A673 (cell line): ENCODE results near the gene APBB2. TPM values are rescaled to one million over a fixed set of nuclear protein-coding genes. Genes with fewer than 3 reads are reported as not detected.

Experiments
- BruUV-seq: library from RNA; stranded (reverse); fragments of 400-500 nt; replicated peaks from 2 replicates; lab custom pipeline; 2021; lab: Mats Ljungman, UMichigan
- CTCF ChIA-PET: fragments of 300-600 bp; sonication (Branson Sonifier 250); formaldehyde crosslinking; loops from one replicate; lab custom pipeline; 2022; ENCODE audit warnings: antibody characterized with exemption; lab: Charles Lee
- POLR2A ChIA-PET: fragments of 300-600 bp; sonication (Branson Sonifier 250); formaldehyde crosslinking; loops from one replicate; lab custom pipeline; 2022; ENCODE audit warnings: antibody characterized with exemption; ENCODE audit not compliant: low non-redundant PET; lab: Charles Lee
- DNase-seq: peaks from one replicate; pipeline ENCODE4 v3.0.0-alpha.2; 2015; ENCODE audit warnings: low spot score
- H3K27ac ChIP-seq: fragments of 200-600 bp; sonication (generic); 2 replicates; pipeline ENCODE4 v1.5.1; 2016; ENCODE audit warnings: mixed run types, low read depth, mild to moderate bottlenecking, mixed read lengths, antibody characterized with exemption, low read length; ENCODE audit not compliant: poor library complexity, severe bottlenecking
- H3K27me3 ChIP-seq: fragments of 200-600 bp; sonication (generic); replicated peaks from 2 replicates; pipeline ENCODE4 v1.6.1; 2017; ENCODE audit warnings: mixed run types, low read depth, mild to moderate bottlenecking, mixed read lengths, antibody characterized with exemption, low read length; ENCODE audit not compliant: insufficient read depth, poor library complexity
- H3K36me3 ChIP-seq: fragments of 200-600 bp; sonication (generic); 2 replicates; pipeline ENCODE4 v1.6.1; 2016; ENCODE audit warnings: mixed run types, mild to moderate bottlenecking, mixed read lengths, antibody characterized with exemption, low read length; ENCODE audit not compliant: insufficient read depth, poor library complexity, severe bottlenecking
- H3K4me1 ChIP-seq: fragments of 200-600 bp; sonication (generic); 2 replicates; pipeline ENCODE4 v1.6.1; 2017; ENCODE audit warnings: mixed run types, mild to moderate bottlenecking, mixed read lengths, antibody characterized with exemption, low read length; ENCODE audit not compliant: insufficient read depth, poor library complexity, severe bottlenecking
- H3K4me3 ChIP-seq: fragments of 200-600 bp; sonication (generic); 2 replicates; pipeline ENCODE4 v1.5.1; 2016; ENCODE audit warnings: low read depth, mixed run types, mild to moderate bottlenecking, mixed read lengths, low read length; ENCODE audit not compliant: poor library complexity, severe bottlenecking
- H3K9me3 ChIP-seq: fragments of 200-600 bp; sonication (generic); 2 replicates; pipeline ENCODE4 v1.6.1; 2016; ENCODE audit warnings: mixed run types, low read depth, mild to moderate bottlenecking, mixed read lengths, antibody characterized with exemption, low read length; ENCODE audit not compliant: poor library complexity, severe bottlenecking
- EZH2 ChIP-seq: fragments of 200-600 bp; sonication (generic); IDR thresholded peaks from 2 replicates; pipeline ENCODE4 v1.6.1; 2017; ENCODE audit warnings: borderline replicate concordance, low read depth, mild to moderate bottlenecking, mixed read lengths, antibody characterized with exemption, low read length; ENCODE audit not compliant: poor library complexity, severe bottlenecking
- intact Hi-C: fragments of 100-400 bp; cut with micrococcal nuclease; formaldehyde crosslinking; loops from one replicate; pipeline ENCODE4 v1.10.0; 2022; ENCODE audit not compliant: unreplicated experiment
- total RNA-seq: library from RNA; stranded (reverse); gene quantifications from 2 replicates; pipeline ENCODE4 v1.2.3, GENCODE V29; 2021
- TF ChIP-seq, protein P1 (sequence below): fragments of 300-800, 200-600 bp; sonication (generic); conservative IDR thresholded peaks from 2 replicates; pipeline ENCODE4 v1.5.1; 2017; ENCODE audit warnings: low read depth, mild to moderate bottlenecking, antibody characterized with exemption, low read length, moderate library complexity, mixed read lengths

The APBB2 gene
- total RNA-seq, 1 experiment from 2014 or later = 10.3 TPM

DNA sequence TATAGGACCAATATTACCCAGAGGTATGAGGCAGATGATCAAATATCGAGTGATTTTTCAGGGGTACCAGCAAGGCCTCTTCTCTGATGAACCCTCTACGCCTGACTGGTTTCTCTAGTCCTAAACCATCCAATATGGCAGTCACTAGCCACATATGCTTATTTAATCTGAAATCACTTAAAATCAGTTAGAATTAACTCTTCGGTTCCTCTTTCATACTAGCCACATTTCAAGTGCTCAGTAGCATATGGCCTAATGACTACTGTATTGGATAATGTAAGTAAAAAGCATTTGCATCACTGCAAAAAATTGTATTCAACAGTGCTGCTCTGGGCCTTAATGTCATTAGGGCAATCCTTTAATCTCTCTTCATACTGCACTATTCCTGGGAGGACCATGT is 4.4 kb upstream of the APBB2 start:
- Histone ChIP-seq H3K27me3 (peaks cover 3% of the 10 kb centered on the region), H3K27ac (no peak overlapping the region), H3K4me1 (peaks cover 11% of the 10 kb centered on the region), H3K4me3 (no peak overlapping the region), H3K9me3 (no peaks in the 10 kb centered on the region), H3K36me3 (no peaks in the 10 kb centered on the region)
- TF ChIP-seq, protein P1, sequence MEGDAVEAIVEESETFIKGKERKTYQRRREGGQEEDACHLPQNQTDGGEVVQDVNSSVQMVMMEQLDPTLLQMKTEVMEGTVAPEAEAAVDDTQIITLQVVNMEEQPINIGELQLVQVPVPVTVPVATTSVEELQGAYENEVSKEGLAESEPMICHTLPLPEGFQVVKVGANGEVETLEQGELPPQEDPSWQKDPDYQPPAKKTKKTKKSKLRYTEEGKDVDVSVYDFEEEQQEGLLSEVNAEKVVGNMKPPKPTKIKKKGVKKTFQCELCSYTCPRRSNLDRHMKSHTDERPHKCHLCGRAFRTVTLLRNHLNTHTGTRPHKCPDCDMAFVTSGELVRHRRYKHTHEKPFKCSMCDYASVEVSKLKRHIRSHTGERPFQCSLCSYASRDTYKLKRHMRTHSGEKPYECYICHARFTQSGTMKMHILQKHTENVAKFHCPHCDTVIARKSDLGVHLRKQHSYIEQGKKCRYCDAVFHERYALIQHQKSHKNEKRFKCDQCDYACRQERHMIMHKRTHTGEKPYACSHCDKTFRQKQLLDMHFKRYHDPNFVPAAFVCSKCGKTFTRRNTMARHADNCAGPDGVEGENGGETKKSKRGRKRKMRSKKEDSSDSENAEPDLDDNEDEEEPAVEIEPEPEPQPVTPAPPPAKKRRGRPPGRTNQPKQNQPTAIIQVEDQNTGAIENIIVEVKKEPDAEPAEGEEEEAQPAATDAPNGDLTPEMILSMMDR = no peak
- no peak for TF ChIP-seq EZH2
- no TSS peak for BruUV-seq
- CTCF ChIA-PET = no interaction called here
- intact Hi-C loops = loop anchor here (5.0 kb wide), 2 partner anchors 39 to 481 kb away; partner anchors contain the start of gene UCHL1
- no peak for DNase-seq
- POLR2A ChIA-PET = interaction anchor here (0.6 kb wide), 1 partner anchor 46 kb away, joined by 3 read pairs; no protein-coding TSS in a partner anchor

DNA sequence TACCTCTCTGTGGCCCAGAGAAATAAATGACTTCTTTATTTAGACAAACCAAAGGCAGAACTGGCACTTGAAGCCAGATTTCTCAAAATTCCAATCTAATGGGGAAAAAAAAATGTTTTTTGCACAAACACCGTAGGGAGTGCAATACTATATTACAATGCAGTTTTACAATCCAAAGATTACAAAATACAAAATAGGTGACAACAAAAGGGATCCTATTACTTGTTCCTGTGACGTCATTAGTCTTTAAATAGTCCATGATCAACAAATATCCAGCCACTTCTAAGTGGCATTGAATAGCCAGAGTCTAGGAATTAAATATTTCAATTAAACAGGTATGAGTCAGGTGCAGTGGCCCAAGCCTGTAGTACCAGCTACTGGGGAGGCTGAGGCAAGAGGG is 3.0 kb upstream of the APBB2 start:
- TF ChIP-seq, protein P1 = no peak
- no peak for TF ChIP-seq EZH2
- POLR2A ChIA-PET = no interaction called here
- no peak overlapping the region for H3K4me3 ChIP-seq
- CTCF ChIA-PET = interaction anchor here (0.5 kb wide), 1 partner anchor 206 kb away, joined by 3 read pairs; no protein-coding TSS in a partner anchor
- H3K27ac ChIP-seq = no peak overlapping the region
- no TSS peak for BruUV-seq
- peaks cover 10% of the 10 kb centered on the region for H3K27me3 ChIP-seq
- intact Hi-C loops = loop anchor here (5.0 kb wide), 2 partner anchors 40 to 480 kb away; partner anchors contain the start of gene UCHL1
- H3K36me3 ChIP-seq = no peaks in the 10 kb centered on the region
- no peak for DNase-seq
- peaks cover 21% of the 10 kb centered on the region for H3K4me1 ChIP-seq
- H3K9me3 ChIP-seq = no peaks in the 10 kb centered on the region

DNA sequence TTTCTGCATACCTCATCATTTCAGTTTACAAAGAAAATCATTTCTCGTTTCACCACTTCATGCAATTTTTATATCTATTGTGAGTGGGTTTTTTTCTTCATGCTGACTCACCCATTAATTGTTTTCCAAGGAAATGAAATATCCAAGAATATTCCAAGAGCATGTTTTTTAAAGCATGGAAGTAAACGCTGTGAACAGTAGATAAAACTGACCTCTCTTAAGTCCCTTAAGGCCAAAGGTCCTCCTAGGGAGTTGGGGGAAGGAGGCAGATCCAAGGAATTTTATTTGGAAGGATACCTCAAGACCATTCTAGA is 2.6 kb upstream of the APBB2 start:
- no peak for DNase-seq
- POLR2A ChIA-PET = interaction anchor here (0.7 kb wide), 2 partner anchors 40 to 70 kb away, joined by 3 to 29 read pairs; partner anchors contain the start of gene UCHL1
- Histone ChIP-seq H3K27me3 (peaks cover 14% of the 10 kb centered on the region), H3K9me3 (no peaks in the 10 kb centered on the region), H3K27ac (peak overlapping the region; percentile 80), H3K36me3 (no peaks in the 10 kb centered on the region), H3K4me1 (peaks cover 21% of the 10 kb centered on the region), H3K4me3 (peak overlapping the region; percentile 62)
- TF ChIP-seq, protein P1 = no peak
- TF ChIP-seq EZH2 = no peak
- intact Hi-C loops = loop anchor here (5.0 kb wide), 2 partner anchors 40 to 480 kb away; partner anchors contain the start of gene UCHL1
- CTCF ChIA-PET = interaction anchor here (0.5 to 1.0 kb wide), 2 partner anchors 203 to 206 kb away, joined by 3 read pairs; no protein-coding TSS in a partner anchor
- BruUV-seq = no TSS peak
